ENCODE measurements around the gene ZNF302. TPM values are rescaled to one million over a fixed set of nuclear protein-coding genes. Genes with fewer than 3 reads are reported as not detected.

Gene ZNF302
- total RNA-seq, 2 experiments from 2014 or later = 23.9 to 26.9 TPM

DNA sequence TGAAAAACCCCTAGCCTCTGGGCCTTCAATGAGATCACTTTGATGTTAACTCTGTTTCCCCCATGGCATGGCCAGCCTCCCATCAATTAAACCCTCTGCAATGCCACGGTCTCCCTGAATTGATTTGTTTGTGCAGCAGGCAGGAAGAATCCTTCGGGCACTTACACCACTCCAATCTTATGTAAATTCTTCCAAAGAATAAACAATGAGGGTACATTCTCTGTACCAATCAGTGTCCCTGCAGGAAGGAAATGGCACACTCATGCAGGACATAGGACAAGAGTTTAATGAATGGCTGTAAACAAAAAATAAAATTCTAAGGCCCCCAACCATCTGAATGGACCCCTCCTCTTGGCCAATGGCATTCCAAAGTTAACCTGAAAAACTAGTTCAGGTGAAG, 22.7 kb upstream of the ZNF302 start:
- TF ChIP-seq EZH2phosphoT487 (IDR thresholded peaks at IDR 0.05; ENCODE audit: borderline replicate concordance, low read depth, low read length) = no peak
- TF ChIP-seq, protein P1, sequence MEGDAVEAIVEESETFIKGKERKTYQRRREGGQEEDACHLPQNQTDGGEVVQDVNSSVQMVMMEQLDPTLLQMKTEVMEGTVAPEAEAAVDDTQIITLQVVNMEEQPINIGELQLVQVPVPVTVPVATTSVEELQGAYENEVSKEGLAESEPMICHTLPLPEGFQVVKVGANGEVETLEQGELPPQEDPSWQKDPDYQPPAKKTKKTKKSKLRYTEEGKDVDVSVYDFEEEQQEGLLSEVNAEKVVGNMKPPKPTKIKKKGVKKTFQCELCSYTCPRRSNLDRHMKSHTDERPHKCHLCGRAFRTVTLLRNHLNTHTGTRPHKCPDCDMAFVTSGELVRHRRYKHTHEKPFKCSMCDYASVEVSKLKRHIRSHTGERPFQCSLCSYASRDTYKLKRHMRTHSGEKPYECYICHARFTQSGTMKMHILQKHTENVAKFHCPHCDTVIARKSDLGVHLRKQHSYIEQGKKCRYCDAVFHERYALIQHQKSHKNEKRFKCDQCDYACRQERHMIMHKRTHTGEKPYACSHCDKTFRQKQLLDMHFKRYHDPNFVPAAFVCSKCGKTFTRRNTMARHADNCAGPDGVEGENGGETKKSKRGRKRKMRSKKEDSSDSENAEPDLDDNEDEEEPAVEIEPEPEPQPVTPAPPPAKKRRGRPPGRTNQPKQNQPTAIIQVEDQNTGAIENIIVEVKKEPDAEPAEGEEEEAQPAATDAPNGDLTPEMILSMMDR (conservative IDR thresholded peaks at IDR 0.05; ENCODE audit: low read length) = no peak
- BruUV-seq (replicated peaks) = no TSS peak
- H3K36me3 ChIP-seq (ENCODE audit: insufficient read depth, low read length) = no peaks in the 10 kb centered on the region
- H3K9me2 ChIP-seq (ENCODE audit: insufficient read depth, low read length) = no peaks in the 10 kb centered on the region
- H3K79me2 ChIP-seq (ENCODE audit: insufficient read depth, low read depth, low read length) = no peaks in the 10 kb centered on the region
- ChIA-PET POLR2A (no interaction called here), CTCF (ENCODE audit: unreplicated experiment) (no interaction called here)
- H3K4me3 ChIP-seq (ENCODE audit: low read depth, low read length, poor library complexity, severe bottlenecking) = no peak overlapping the region
- DNase-seq (ENCODE audit: low spot score) = no peak
- H3K4me2 ChIP-seq (ENCODE audit: low read length) = no peak overlapping the region
- H3K9me3 ChIP-seq (ENCODE audit: low read length) = peaks cover 15% of the 10 kb centered on the region
- H2AFZ ChIP-seq (ENCODE audit: low read length) = no peak overlapping the region
- intact Hi-C loops (cut with micrococcal nuclease; ENCODE audit: unreplicated experiment) = no loop called here
- no peaks in the 10 kb centered on the region for H4K20me1 ChIP-seq (ENCODE audit: insufficient read depth, low read length)
- no peaks in the 10 kb centered on the region for H3K4me1 ChIP-seq (ENCODE audit: insufficient read depth, low read length, poor library complexity, severe bottlenecking)
- no peak overlapping the region for H3K27ac ChIP-seq (ENCODE audit: low read depth, low read length, poor library complexity, severe bottlenecking)

DNA sequence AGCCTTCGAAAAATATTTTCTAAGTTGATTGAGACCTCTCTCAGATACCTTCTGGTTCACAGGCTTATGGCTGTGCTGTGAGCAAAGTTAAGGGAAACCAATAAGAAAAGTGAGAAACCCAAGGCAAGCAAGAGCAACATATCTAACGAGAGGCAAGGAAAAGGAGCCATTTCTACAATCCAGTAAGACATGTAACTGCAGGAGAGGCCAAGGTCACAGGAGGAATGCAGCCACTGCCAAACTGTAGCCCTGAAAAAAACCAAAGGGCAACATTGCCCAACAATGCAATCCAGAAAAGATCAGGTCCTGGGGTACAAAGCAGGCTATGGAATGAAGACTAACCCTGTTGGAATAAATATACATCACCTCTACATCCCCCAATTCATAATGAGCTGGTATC, 21.8 kb upstream of the ZNF302 start:
- no peak overlapping the region for H3K4me2 ChIP-seq (ENCODE audit: low read length)
- ChIA-PET POLR2A (no interaction called here), CTCF (ENCODE audit: unreplicated experiment) (no interaction called here)
- H3K9me2 ChIP-seq (ENCODE audit: insufficient read depth, low read length) = no peaks in the 10 kb centered on the region
- H3K36me3 ChIP-seq (ENCODE audit: insufficient read depth, low read length) = no peaks in the 10 kb centered on the region
- no peak overlapping the region for H2AFZ ChIP-seq (ENCODE audit: low read length)
- no TSS peak for BruUV-seq (replicated peaks)
- H3K9me3 ChIP-seq (ENCODE audit: low read length) = peaks cover 15% of the 10 kb centered on the region
- TF ChIP-seq, protein P1 (conservative IDR thresholded peaks at IDR 0.05; ENCODE audit: low read length) = no peak
- TF ChIP-seq EZH2phosphoT487 (IDR thresholded peaks at IDR 0.05; ENCODE audit: borderline replicate concordance, low read depth, low read length) = no peak
- no peak overlapping the region for H3K27ac ChIP-seq (ENCODE audit: low read depth, low read length, poor library complexity, severe bottlenecking)
- DNase-seq (ENCODE audit: low spot score) = no peak
- intact Hi-C loops (cut with micrococcal nuclease; ENCODE audit: unreplicated experiment) = no loop called here
- no peaks in the 10 kb centered on the region for H3K4me1 ChIP-seq (ENCODE audit: insufficient read depth, low read length, poor library complexity, severe bottlenecking)
- H3K79me2 ChIP-seq (ENCODE audit: insufficient read depth, low read depth, low read length) = no peaks in the 10 kb centered on the region
- H4K20me1 ChIP-seq (ENCODE audit: insufficient read depth, low read length) = no peaks in the 10 kb centered on the region
- no peak overlapping the region for H3K4me3 ChIP-seq (ENCODE audit: low read depth, low read length, poor library complexity, severe bottlenecking)

DNA sequence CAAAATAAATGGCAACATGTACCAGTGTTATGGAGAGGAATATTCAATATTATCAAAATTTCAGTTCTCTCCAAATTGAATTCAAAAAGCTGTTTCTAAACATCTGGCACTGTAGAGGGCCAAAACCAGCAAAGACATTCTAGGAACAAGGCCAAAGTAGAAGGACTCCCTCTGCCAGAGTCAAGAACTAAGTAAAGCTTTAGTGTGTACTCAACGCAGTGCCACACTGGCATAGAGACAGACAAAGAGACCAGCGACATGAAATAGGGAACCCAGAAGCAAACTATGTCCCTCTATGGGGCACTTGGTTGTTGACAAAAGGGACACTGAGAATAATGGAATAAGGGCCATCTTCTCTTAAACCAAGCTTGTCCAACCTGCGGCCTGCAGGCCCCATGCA, 16.1 kb upstream of the ZNF302 start:
- Histone ChIP-seq H3K4me3 (ENCODE audit: low read depth, low read length, poor library complexity, severe bottlenecking) (no peak overlapping the region), H3K4me1 (ENCODE audit: insufficient read depth, low read length, poor library complexity, severe bottlenecking) (no peaks in the 10 kb centered on the region), H3K9me3 (ENCODE audit: low read length) (no peaks in the 10 kb centered on the region), H2AFZ (ENCODE audit: low read length) (no peak overlapping the region), H4K20me1 (ENCODE audit: insufficient read depth, low read length) (no peaks in the 10 kb centered on the region), H3K79me2 (ENCODE audit: insufficient read depth, low read depth, low read length) (no peaks in the 10 kb centered on the region), H3K9me2 (ENCODE audit: insufficient read depth, low read length) (no peaks in the 10 kb centered on the region), H3K36me3 (ENCODE audit: insufficient read depth, low read length) (no peaks in the 10 kb centered on the region), H3K4me2 (ENCODE audit: low read length) (no peak overlapping the region), H3K27ac (ENCODE audit: low read depth, low read length, poor library complexity, severe bottlenecking) (no peak overlapping the region)
- ChIA-PET POLR2A (interaction anchor here (1.0 kb wide), 1 partner anchor 12 kb away, joined by 3 read pairs; no protein-coding TSS in a partner anchor), CTCF (ENCODE audit: unreplicated experiment) (no interaction called here)
- no peak for TF ChIP-seq EZH2phosphoT487 (IDR thresholded peaks at IDR 0.05; ENCODE audit: borderline replicate concordance, low read depth, low read length)
- TF ChIP-seq, protein P1 (conservative IDR thresholded peaks at IDR 0.05; ENCODE audit: low read length) = no peak
- no peak for DNase-seq (ENCODE audit: low spot score)
- intact Hi-C loops (cut with micrococcal nuclease; ENCODE audit: unreplicated experiment) = no loop called here
- no TSS peak for BruUV-seq (replicated peaks)
